B cell (primary cell): ENCODE measurements around the gene FLVCR1. TPM values are rescaled to one million over a fixed set of nuclear protein-coding genes. Genes with fewer than 3 reads are reported as not detected.

Source experiments
- ATAC-seq: fragments of 200-7000 bp; cut with Tn5 transposase; one replicate; pipeline ENCODE4 v1.10.0; 2021; ENCODE audit warnings: low read depth, mild to moderate bottlenecking, moderate number of reproducible peaks, moderate library complexity
- CTCF ChIA-PET: fragments of 350-600 bp; sonication (Branson Sonifier 250); formaldehyde crosslinking; loops from one replicate; lab custom pipeline; 2021; ENCODE audit warnings: antibody characterized with exemption, inconsistent platforms; lab: Charles Lee
- POLR2A ChIA-PET: fragments of 350-600 bp; sonication (Branson Sonifier 250); formaldehyde crosslinking; loops from one replicate; lab custom pipeline; 2021; ENCODE audit warnings: antibody characterized with exemption; lab: Charles Lee
- DNase-seq: peaks from one replicate; pipeline ENCODE4 v3.0.0; 2013
- H2AFZ ChIP-seq: 2 replicates; pipeline ENCODE4 v1.6.1; 2012; ENCODE audit warnings: mild to moderate bottlenecking, low read depth, low read length; ENCODE audit not compliant: insufficient read depth, poor library complexity, severe bottlenecking
- H3K27ac ChIP-seq, 2 donors: 1 replicate in 1 of 2; 2 replicates in 1 of 2; pipeline ENCODE4 v1.5.1; 2012 to 2013; ENCODE audit warnings: low read length in 2 of 2, mild to moderate bottlenecking in 2 of 2, moderate library complexity in 1 of 2
- H3K27me3 ChIP-seq, 4 experiments: fragments of 200-600 bp in 1 of 4; sonication (generic) in 1 of 4; replicated peaks in 1 of 4; 1 replicate in 2 of 4; 2 replicates in 2 of 4; pipeline versions ENCODE4 v1.6.1 to v1.7.0; 2013 to 2016; ENCODE audit warnings: low read length in 3 of 4, mild to moderate bottlenecking in 2 of 4, mixed read lengths in 1 of 4, moderate library complexity in 1 of 4; ENCODE audit not compliant: insufficient read depth in 4 of 4, control insufficient read depth in 3 of 4; ENCODE audit errors: control extremely low read depth in 1 of 4
- H3K36me3 ChIP-seq, 2 experiments: replicated peaks in 1 of 2; 1 replicate in 1 of 2; 2 replicates in 1 of 2; pipeline versions ENCODE4 v1.6.1 to v1.7.1; 2013; ENCODE audit warnings: low read length in 1 of 2; ENCODE audit not compliant: insufficient read depth in 2 of 2, control insufficient read depth in 1 of 2; ENCODE audit errors: control extremely low read depth in 1 of 2, extremely low read depth in 1 of 2
- H3K4me1 ChIP-seq, 2 donors: fragments of 200-600 bp in 1 of 2; sonication (generic) in 1 of 2; 1 replicate in 1 of 2; 2 replicates in 1 of 2; pipeline versions ENCODE4 v1.5.1 to v1.6.1; 2013 to 2017; ENCODE audit warnings: low read length in 2 of 2; ENCODE audit not compliant: control insufficient read depth in 2 of 2, insufficient read depth in 2 of 2
- H3K4me2 ChIP-seq: replicated peaks from 2 replicates; pipeline ENCODE3; 2012; ENCODE audit warnings: mild to moderate bottlenecking, low read depth, low read length; ENCODE audit not compliant: poor library complexity, severe bottlenecking
- H3K4me3 ChIP-seq, 5 experiments: fragments of 200-600 bp in 1 of 5; sonication (generic) in 1 of 5; 1 replicate in 3 of 5; 2 replicates in 2 of 5; pipeline versions ENCODE4 v1.5.1 to v1.7.0; 2011 to 2016; ENCODE audit warnings: low read length in 4 of 5, mild to moderate bottlenecking in 4 of 5, low read depth in 2 of 5, control low read depth in 1 of 5, moderate library complexity in 1 of 5; ENCODE audit not compliant: insufficient read depth in 1 of 5; ENCODE audit errors: control extremely low read depth in 1 of 5, extremely low read depth in 1 of 5
- H3K79me2 ChIP-seq: fragments of 200-600 bp; sonication (generic); one replicate; pipeline ENCODE4 v1.6.0; 2016; ENCODE audit warnings: low read length; ENCODE audit not compliant: control insufficient read depth, insufficient read depth
- H3K9ac ChIP-seq: fragments of 200-600 bp; sonication (generic); 2 replicates; pipeline ENCODE4 v1.6.1; 2017; ENCODE audit warnings: mild to moderate bottlenecking, low read length, moderate library complexity
- H3K9me3 ChIP-seq, 3 donors: one replicate each; pipeline versions ENCODE4 v1.6.1 to v1.7.1; 2013; ENCODE audit warnings: low read length in 2 of 3; ENCODE audit not compliant: control insufficient read depth in 2 of 3, insufficient read depth in 1 of 3; ENCODE audit errors: control extremely low read depth in 1 of 3
- H4K20me1 ChIP-seq: 2 replicates; pipeline ENCODE4 v1.6.0; 2012; ENCODE audit warnings: mild to moderate bottlenecking, low read length; ENCODE audit not compliant: insufficient read depth, control insufficient read depth, poor library complexity, severe bottlenecking
- H3K27ac Mint-ChIP-seq: one replicate; pipeline ENCODE4 v1.8.0; 2021; ENCODE audit warnings: mixed read lengths
- H3K27me3 Mint-ChIP-seq: one replicate; pipeline ENCODE4 v1.8.0; 2021; ENCODE audit warnings: mixed read lengths
- H3K4me1 Mint-ChIP-seq: one replicate; pipeline ENCODE4 v1.8.0; 2021; ENCODE audit warnings: mixed read lengths
- H3K4me3 Mint-ChIP-seq: one replicate; pipeline ENCODE4 v1.8.0; 2021; ENCODE audit warnings: mixed read lengths
- H3K9me3 Mint-ChIP-seq: one replicate; pipeline ENCODE4 v1.8.0; 2022; ENCODE audit warnings: mixed read lengths; ENCODE audit not compliant: insufficient read depth
- CTCF ChIP-seq: fragments of 200-600 bp; IDR thresholded peaks from one replicate; pipeline ENCODE4 v1.8.0; 2022; ENCODE audit warnings: antibody characterized with exemption, mild to moderate bottlenecking
- EZH2 ChIP-seq: IDR thresholded peaks from 2 replicates; pipeline ENCODE4 v1.6.1; 2012; ENCODE audit warnings: borderline replicate concordance, low read depth, mild to moderate bottlenecking, moderate library complexity, low read length; ENCODE audit not compliant: insufficient read depth, poor library complexity, severe bottlenecking
- WGBS: methylation state at CpG from one replicate; pipeline ENCODE4 v1.1.5; 2013; ENCODE audit warnings: missing lambda C conversion rate; ENCODE audit not compliant: insufficient coverage; 5-methylcytosine and 5-hydroxymethylcytosine counted together
- intact Hi-C: fragments of 100-400 bp; cut with micrococcal nuclease; formaldehyde crosslinking; loops from one replicate; pipeline ENCODE4 v1.10.0; 2022
- polyA plus RNA-seq: library from polyadenylated mRNA; depleted of rRNA; stranded (reverse); fragments of >200 nt; gene quantifications from 2 replicates; pipeline ENCODE4 v1.2.3, GENCODE V29; 2012
- total RNA-seq, 2 donors: library from RNA; stranded (reverse); fragments of 120-200 nt in 1 of 2; gene quantifications; 1 replicate in 1 of 2; 2 replicates in 1 of 2; pipeline versions ENCODE4 v1.2.3 to v1.2.4, GENCODE V29; 2013 to 2022

FLVCR1 gene
- total and polyA plus RNA-seq, 2 donors (not counting 1 experiment from before 2014, with no cell fraction given): 3.9 to 19.2 TPM

GRCh38 chr1:212847549-212847948 lies 10.5 kb upstream of the FLVCR1 start, which contains the start of gene SPATA45:
TSS of gene SPATA45 (minus strand) at chr1:212847649. CDS start at chr1:212836149, 11,500 bp downstream.
- Histone ChIP-seq H2AFZ (no peak within 1 kb of the TSS), H3K9me3 (peaks cover 0 to 4% (median 0%) of the 10 kb centered on the region in 3 donors), H3K4me1 (no peaks in the 10 kb centered on the region), H3K36me3 (no peaks in the 10 kb centered on the region), H3K9ac (no peak within 1 kb of the TSS), H3K27ac (no peak within 1 kb of the TSS), H3K4me3 (no peak within 1 kb of the TSS), H3K4me2 (no peak within 1 kb of the TSS), H3K27me3 (no peaks in the 10 kb centered on the region), H3K79me2 (no peaks in the 10 kb centered on the region), H4K20me1 (no peaks in the 10 kb centered on the region)
- Mint-ChIP-seq H3K9me3 (no peaks in the 10 kb centered on the region), H3K27ac (no peak within 1 kb of the TSS), H3K4me1 (no peaks in the 10 kb centered on the region), H3K27me3 (no peaks in the 10 kb centered on the region), H3K4me3 (no peak within 1 kb of the TSS)
- 100% methylated on average over 3 of the region's 4 CpGs for WGBS
- ChIA-PET CTCF (no interaction called here), POLR2A (no interaction called here)
- no peak for TF ChIP-seq CTCF
- TF ChIP-seq EZH2: no peak
- no peak for ATAC-seq
- no peak for DNase-seq
- intact Hi-C loops: no loop called here

- Histone ChIP-seq H2AFZ (no peak overlapping the region), H3K27ac (no peak overlapping the region), H3K4me1 (peaks cover 3 to 7% of the 10 kb centered on the region in 2 donors), H3K4me2 (no peak overlapping the region), H3K27me3 (no peaks in the 10 kb centered on the region), H3K4me3 (no peak overlapping the region), H4K20me1 (no peaks in the 10 kb centered on the region), H3K9ac (no peak overlapping the region), H3K79me2 (peaks cover 19% of the 10 kb centered on the region), H3K9me3 (no peaks in the 10 kb centered on the region), H3K36me3 (no peaks in the 10 kb centered on the region)
- intact Hi-C loops: no loop called here
- Mint-ChIP-seq H3K4me1 (peaks cover 6% of the 10 kb centered on the region), H3K9me3 (no peaks in the 10 kb centered on the region), H3K27ac (no peak overlapping the region), H3K4me3 (no peak overlapping the region), H3K27me3 (no peaks in the 10 kb centered on the region)
- ChIA-PET POLR2A (no interaction called here), CTCF (no interaction called here)
- TF ChIP-seq CTCF (no peak), EZH2 (no peak)
- DNase-seq (no peak), ATAC-seq (no peak)
- 100% methylated on average over 3 of the region's 5 CpGs for WGBS
Observed at GRCh38 chr1:212852105-212852688, 5.9 kb upstream of the FLVCR1 start.
